Hepatocyte (in vitro differentiated cells): Measurements from ENCODE around the gene SYCN. TPM values are rescaled to one million over a fixed set of nuclear protein-coding genes. Genes with fewer than 3 reads are reported as not detected.

ENCODE experiments used
- DNase-seq: peaks from one replicate; pipeline ENCODE4 v3.0.0-alpha.2; 2016; ENCODE audit warnings: low spot score
- H2AFZ ChIP-seq: fragments of 200-600 bp; sonication (generic); 2 replicates; pipeline ENCODE4 v1.6.0; 2016; ENCODE audit warnings: antibody characterized with exemption, mild to moderate bottlenecking
- H3K27ac ChIP-seq: fragments of 200-600 bp; sonication (generic); 2 replicates; pipeline ENCODE4 v1.5.1; 2016; ENCODE audit warnings: mild to moderate bottlenecking
- H3K27me3 ChIP-seq: fragments of 200-600 bp; sonication (generic); 2 replicates; pipeline ENCODE4 v1.6.1; 2016
- H3K36me3 ChIP-seq: fragments of 200-600 bp; sonication (generic); replicated peaks from 2 replicates; pipeline ENCODE4 v1.5.1; 2016; ENCODE audit warnings: low read depth; ENCODE audit not compliant: insufficient read depth
- H3K4me1 ChIP-seq: fragments of 200-600 bp; sonication (generic); 2 replicates; pipeline ENCODE4 v1.5.1; 2016; ENCODE audit warnings: mild to moderate bottlenecking, moderate library complexity; ENCODE audit not compliant: insufficient read depth
- H3K4me2 ChIP-seq: fragments of 200-600 bp; sonication (generic); 2 replicates; pipeline ENCODE4 v1.6.0; 2016
- H3K4me3 ChIP-seq: fragments of 200-600 bp; sonication (generic); 2 replicates; pipeline ENCODE4 v1.5.1; 2016; ENCODE audit warnings: mild to moderate bottlenecking
- H3K79me2 ChIP-seq: fragments of 200-600 bp; sonication (generic); 2 replicates; pipeline ENCODE4 v1.6.0; 2017; ENCODE audit warnings: mild to moderate bottlenecking
- H3K9me2 ChIP-seq: fragments of 200-600 bp; sonication (generic); replicated peaks from 2 replicates; pipeline ENCODE4 v1.6.0; 2017; ENCODE audit warnings: mild to moderate bottlenecking; ENCODE audit not compliant: insufficient read depth
- H3K9me3 ChIP-seq: fragments of 200-600 bp; sonication (generic); 2 replicates; pipeline ENCODE4 v1.5.1; 2016; ENCODE audit warnings: low read depth, mild to moderate bottlenecking
- H4K20me1 ChIP-seq: fragments of 200-600 bp; sonication (generic); 2 replicates; pipeline ENCODE4 v1.6.0; 2016; ENCODE audit warnings: mild to moderate bottlenecking; ENCODE audit not compliant: insufficient read depth, poor library complexity, severe bottlenecking
- EZH2 ChIP-seq: fragments of 200-600 bp; sonication (generic); IDR thresholded peaks from 2 replicates; pipeline ENCODE4 v1.6.1; 2016; ENCODE audit warnings: antibody characterized with exemption, mild to moderate bottlenecking, borderline replicate concordance
- EZH2phosphoT487 ChIP-seq: fragments of 200-600 bp; sonication (generic); IDR thresholded peaks from one replicate; pipeline ENCODE4 v1.6.1; 2018; ENCODE audit warnings: antibody characterized with exemption, mild to moderate bottlenecking, low read depth, moderate library complexity; ENCODE audit not compliant: unreplicated experiment, severe bottlenecking
- WGBS: methylation state at CpG from one replicate; pipeline ENCODE4 v1.1.6; 2016; ENCODE audit warnings: low lambda C conversion rate; ENCODE audit errors: missing lambda C conversion rate; 5-methylcytosine and 5-hydroxymethylcytosine counted together
- polyA plus RNA-seq: library from polyadenylated mRNA; unstranded; fragments of >200 nt; fragmentation: Nextera tagmentation; extraction: Ambion mirVana; gene quantifications from 2 replicates; pipeline ENCODE4 v1.2.1, GENCODE V29; 2016
- total RNA-seq: library from RNA; depleted of rRNA; stranded (reverse); fragments of >200 nt; gene quantifications from 2 replicates; pipeline ENCODE4 v1.2.3, GENCODE V29; 2014
- TF ChIP-seq, protein P1 (sequence below): fragments of 200-600 bp; sonication (generic); IDR thresholded peaks from 2 replicates; pipeline ENCODE4 v1.5.1; 2016; ENCODE audit warnings: antibody characterized with exemption, mild to moderate bottlenecking; ENCODE audit not compliant: poor library complexity

Gene SYCN
- total and polyA plus RNA-seq, 2 experiments from 2014 or later, result 0.37 to 2.5 TPM

DNA sequence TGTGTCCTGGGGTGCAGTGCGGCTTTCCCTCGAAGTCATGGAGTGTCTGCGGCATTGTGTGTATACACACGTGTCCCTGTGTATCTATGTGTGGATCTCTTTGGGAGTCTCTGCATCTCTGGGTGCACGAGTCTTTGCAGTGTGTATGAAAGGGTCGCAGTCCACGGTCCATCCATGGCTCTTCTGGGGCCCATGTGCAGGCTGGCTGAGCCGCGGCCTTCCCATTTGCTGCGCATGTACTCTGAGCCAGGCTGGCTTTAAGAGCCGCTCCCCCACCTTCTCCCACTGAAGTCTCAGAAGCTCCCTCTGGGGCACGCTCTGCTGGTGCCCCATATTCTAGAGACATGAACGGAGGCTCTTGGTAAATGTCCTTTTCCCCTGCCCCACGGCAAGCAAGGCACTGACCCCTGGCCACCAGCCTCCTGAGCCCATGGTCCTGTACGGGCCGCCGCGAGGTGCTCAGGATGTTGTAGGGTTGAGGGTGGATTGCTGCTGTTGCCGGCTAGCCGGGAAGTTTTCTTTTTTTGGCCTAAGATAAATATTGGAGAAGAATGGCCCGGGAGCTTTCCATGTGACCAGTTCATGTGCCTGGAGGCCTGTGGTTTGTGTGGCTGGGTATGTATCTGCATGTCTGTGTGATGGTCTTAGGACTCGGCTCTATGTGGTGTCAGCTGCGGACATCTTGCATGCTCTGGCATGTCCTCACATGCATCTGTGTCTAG is 46.6 kb downstream of the SYCN start:
- Histone ChIP-seq H4K20me1 (peaks cover 60% of the 10 kb centered on the region), H3K9me3 (no peaks in the 10 kb centered on the region), H3K27me3 (no peaks in the 10 kb centered on the region), H3K4me2 (no peak overlapping the region), H3K36me3 (no peaks in the 10 kb centered on the region), H3K4me3 (no peak overlapping the region), H3K79me2 (peaks cover 98% of the 10 kb centered on the region), H3K4me1 (peaks cover 64% of the 10 kb centered on the region), H2AFZ (no peak overlapping the region), H3K9me2 (no peaks in the 10 kb centered on the region), H3K27ac (no peak overlapping the region)
- WGBS, result 79% methylated on average over 23 of the region's 23 CpGs
- TF ChIP-seq EZH2, result no peak
- TF ChIP-seq, protein P1, sequence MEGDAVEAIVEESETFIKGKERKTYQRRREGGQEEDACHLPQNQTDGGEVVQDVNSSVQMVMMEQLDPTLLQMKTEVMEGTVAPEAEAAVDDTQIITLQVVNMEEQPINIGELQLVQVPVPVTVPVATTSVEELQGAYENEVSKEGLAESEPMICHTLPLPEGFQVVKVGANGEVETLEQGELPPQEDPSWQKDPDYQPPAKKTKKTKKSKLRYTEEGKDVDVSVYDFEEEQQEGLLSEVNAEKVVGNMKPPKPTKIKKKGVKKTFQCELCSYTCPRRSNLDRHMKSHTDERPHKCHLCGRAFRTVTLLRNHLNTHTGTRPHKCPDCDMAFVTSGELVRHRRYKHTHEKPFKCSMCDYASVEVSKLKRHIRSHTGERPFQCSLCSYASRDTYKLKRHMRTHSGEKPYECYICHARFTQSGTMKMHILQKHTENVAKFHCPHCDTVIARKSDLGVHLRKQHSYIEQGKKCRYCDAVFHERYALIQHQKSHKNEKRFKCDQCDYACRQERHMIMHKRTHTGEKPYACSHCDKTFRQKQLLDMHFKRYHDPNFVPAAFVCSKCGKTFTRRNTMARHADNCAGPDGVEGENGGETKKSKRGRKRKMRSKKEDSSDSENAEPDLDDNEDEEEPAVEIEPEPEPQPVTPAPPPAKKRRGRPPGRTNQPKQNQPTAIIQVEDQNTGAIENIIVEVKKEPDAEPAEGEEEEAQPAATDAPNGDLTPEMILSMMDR, result no peak
- no peak for TF ChIP-seq EZH2phosphoT487
- DNase-seq, result no peak

DNA sequence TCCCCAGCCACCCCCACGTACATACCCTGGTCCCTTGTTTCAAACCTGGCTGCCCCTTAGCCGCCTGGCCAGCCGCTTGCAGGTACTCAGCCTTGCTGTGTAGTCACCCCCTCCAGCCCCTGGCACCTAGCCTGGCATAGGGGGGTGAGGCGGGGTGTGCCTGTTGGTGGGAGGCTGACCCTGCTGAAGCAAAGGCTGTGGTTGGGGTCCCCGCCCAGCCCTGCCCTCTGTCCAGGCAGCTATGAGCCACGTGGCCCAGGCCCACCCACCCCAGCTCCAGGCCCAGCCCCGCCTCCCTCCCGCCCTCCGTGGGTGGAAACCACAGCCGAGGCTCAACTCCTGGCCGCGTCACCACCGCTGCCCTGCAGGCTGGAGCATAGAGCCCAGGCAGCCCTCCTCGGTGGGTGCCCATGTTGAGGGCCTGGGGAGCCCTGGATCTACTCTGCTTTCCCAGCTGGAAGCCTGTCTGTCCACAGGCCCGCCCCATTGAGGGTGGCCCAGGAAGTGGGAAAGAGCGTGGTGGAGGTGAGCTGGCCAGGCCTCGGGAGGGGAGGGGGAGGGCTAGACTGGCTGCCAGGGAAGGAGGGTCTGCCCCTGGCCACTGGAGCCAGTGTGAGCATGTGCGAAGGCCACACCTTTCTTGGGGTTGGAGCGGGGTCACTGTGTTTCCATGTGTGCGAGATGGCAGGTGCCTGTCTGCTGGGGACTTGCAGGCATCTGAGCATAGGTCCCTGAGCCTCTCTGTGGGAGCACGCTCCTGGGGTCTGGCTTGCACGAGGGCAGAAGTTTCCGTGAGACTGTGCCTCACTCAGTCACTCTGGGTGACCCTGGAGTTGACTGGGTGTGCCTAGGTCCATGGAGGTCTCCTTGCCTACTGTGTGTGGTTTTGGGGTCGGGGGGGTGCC is 47.5 kb downstream of the SYCN start:
- H3K4me1 ChIP-seq, result peaks cover 64% of the 10 kb centered on the region
- H3K79me2 ChIP-seq, result peaks cover 98% of the 10 kb centered on the region
- peaks cover 56% of the 10 kb centered on the region for H4K20me1 ChIP-seq
- TF ChIP-seq EZH2phosphoT487, result no peak
- TF ChIP-seq, protein P1, result no peak
- TF ChIP-seq EZH2, result no peak
- H3K4me3 ChIP-seq, result no peak overlapping the region
- no peaks in the 10 kb centered on the region for H3K36me3 ChIP-seq
- no peaks in the 10 kb centered on the region for H3K9me2 ChIP-seq
- peak overlapping the region; percentile 54 for H3K4me2 ChIP-seq
- DNase-seq, result no peak
- 75% methylated on average over 19 of the region's 24 CpGs for WGBS
- no peak overlapping the region for H2AFZ ChIP-seq
- H3K27ac ChIP-seq, result no peak overlapping the region
- no peaks in the 10 kb centered on the region for H3K27me3 ChIP-seq
- no peaks in the 10 kb centered on the region for H3K9me3 ChIP-seq

DNA sequence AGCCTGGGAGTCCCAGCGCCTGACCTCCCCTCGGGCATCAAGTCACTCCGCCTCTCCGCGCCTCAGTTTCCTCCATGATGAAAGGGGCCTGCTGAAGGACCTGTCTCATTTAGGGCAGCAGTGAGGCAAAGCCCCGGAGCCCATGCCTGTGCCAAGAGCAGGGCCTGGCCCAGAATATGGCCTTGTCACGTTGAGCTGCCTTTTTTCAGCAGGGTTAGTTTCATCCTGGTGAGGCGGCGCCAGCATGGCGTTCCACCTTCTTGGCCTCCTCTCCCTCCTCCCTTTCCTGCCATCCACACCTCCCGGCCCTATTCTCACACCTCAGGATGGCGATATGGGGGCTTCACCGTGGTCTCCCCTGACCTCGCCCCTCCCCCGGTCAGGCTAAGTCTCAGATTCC is 48.3 kb downstream of the SYCN start:
- Histone ChIP-seq H3K4me2 (no peak overlapping the region), H3K36me3 (no peaks in the 10 kb centered on the region), H4K20me1 (peaks cover 53% of the 10 kb centered on the region), H3K4me1 (peaks cover 61% of the 10 kb centered on the region), H3K9me3 (no peaks in the 10 kb centered on the region), H3K27me3 (no peaks in the 10 kb centered on the region), H3K4me3 (no peak overlapping the region), H3K27ac (no peak overlapping the region), H2AFZ (no peak overlapping the region), H3K9me2 (no peaks in the 10 kb centered on the region), H3K79me2 (peaks cover 99% of the 10 kb centered on the region)
- 88% methylated on average over 14 of the region's 15 CpGs for WGBS
- TF ChIP-seq, protein P1, result no peak
- no peak for TF ChIP-seq EZH2phosphoT487
- TF ChIP-seq EZH2, result no peak
- no peak for DNase-seq
